Globus pallidus (tissue), 1 donor: ENCODE measurements around the gene PCSK4.
A peak's percentile ranks its signal among the peaks of the same experiment; 100 is the strongest.

Source experiments
- DNase-seq: peaks from one replicate; pipeline ENCODE4 v3.0.0-alpha.2; 2015; ENCODE audit warnings: low spot score

Gene PCSK4

DNA sequence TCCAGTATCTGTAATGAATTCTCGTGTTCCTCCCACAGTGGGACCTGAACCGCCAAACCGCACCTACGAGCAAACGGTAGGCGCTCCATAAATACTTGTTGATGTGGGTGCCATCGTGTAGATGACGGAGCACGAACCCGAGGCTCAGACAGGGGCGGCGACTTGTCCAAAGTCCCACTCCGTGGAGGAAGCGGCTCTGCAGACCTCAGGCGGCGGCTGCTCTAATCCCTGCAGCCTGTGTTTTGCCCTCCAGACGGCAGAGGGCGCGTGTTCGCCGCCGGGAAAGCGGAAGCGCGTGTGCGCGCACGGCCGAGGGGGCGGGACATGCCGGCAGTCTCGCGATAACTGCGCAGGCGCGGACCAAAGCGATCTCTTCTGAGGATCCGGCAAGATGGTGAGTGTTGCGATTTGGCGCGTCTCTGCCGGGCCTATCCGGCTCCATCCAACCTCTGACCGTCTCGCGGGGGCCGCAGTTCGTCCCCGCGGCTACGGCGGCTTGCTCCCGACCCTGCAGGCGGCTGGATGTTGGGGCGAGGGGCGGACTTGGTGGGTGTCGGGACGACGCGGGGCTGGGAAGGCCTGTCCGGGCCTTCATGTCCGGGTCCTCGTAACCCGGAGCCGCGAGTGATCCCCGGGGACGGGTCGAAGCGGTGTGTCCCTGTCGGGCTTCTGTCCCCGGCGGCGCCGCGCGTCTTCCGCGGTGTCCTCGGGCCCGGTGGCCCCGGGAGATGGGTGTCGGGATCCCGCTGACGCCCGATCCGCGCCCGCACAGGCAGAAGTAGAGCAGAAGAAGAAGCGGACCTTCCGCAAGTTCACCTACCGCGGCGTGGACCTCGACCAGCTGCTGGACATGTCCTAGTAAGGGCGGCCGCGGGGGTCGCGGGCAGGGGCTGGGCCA lies 51.9 kb downstream of the PCSK4 start, which contains the start of gene RPS15:
Gene RPS15, plus strand, starts transcription at position 362 of the 898 bp plus-strand sequence. Its CDS starts 30 bp downstream, at position 392.
- DNase-seq, result peak; percentile 92

DNA sequence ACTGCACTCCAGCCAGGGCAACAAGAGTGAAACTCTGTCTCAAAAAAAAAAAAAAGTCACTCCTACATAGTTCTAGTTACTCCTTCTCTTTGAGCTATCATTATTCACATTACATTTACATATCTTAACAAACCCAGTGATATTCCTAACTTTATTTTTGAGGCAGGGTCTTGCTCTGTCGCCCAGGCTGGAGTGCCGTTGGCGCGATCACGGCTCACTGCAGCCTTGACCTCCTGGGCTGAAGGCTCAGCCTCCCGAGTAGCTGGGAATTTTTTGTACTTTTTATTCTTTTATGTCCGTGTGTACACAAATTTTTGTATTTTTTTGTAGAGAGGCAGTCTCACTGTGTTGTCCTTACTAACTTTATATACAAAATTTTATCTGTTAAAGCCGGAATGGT lies 52.5 kb downstream of the PCSK4 start:
- no peak for DNase-seq

DNA sequence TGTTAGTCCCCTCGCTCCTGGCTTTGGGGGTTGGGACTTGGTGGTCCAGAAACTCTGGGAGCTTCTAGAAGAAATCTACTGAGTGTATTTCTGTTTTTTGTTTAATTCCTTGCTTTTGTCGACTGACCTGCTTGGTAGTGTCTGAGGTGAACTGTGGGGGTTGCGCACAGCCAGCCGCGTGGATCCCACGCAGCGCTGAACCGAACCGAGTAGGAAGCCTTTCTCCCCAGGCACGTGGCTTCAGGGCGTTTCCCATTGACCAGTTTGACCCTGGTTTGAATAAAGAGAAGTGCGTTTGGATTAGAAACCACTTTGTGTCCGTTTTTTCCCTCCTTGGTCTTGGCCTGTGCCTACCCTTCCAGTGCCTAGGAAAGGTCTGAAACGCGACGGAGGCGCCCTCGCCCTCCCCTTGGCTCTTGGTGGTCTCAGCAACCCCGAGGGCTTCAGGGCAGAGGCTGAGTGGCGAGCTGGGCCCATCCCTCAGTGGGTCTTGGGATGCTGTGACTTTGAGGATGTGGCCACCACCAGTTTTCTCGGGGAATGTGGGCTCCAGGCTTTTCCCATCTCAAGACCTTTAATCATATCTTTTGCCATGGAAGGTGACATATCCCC lies 54.7 kb downstream of the PCSK4 start:
- no peak for DNase-seq

DNA sequence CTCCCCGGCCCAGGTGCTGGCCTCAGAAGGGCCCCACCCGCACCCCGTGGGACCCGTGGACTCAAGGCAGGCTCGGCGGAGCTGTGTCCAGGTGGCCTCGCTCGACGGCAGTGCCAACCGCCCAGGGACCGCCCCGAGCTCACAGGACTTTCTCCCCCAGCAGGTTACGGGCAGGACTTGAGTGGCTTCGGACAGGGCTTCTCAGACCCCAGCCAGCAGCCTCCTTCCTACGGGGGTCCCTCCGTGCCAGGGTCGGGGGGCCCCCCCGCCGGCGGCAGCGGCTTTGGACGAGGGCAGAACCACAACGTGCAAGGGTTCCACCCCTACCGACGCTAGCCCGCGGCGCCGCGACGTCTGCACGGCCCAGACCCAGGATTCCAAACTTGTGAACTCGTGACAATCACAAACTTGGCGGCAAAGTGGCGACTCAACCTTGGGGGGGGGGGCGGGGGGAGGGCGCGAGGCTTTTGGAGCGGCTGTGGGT lies 55.5 kb downstream of the PCSK4 start:
- DNase-seq, result no peak

DNA sequence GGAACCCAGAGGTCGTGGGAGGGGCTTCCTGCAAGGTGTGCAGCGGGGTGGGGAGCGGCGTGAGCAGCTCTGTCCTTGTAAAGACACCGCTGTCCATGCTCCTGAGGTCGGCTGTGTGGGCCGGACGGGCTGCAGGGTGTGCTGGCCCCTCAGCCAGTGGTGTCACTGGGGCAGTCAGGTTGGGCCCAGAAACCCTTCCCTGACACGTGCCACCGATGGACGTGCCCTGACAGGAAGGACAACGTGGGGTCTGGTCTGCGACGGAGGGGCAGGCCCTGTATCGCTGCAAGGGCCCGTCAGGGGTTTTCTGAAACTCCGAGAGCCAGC lies 56.1 kb downstream of the PCSK4 start:
- DNase-seq, result no peak

DNA sequence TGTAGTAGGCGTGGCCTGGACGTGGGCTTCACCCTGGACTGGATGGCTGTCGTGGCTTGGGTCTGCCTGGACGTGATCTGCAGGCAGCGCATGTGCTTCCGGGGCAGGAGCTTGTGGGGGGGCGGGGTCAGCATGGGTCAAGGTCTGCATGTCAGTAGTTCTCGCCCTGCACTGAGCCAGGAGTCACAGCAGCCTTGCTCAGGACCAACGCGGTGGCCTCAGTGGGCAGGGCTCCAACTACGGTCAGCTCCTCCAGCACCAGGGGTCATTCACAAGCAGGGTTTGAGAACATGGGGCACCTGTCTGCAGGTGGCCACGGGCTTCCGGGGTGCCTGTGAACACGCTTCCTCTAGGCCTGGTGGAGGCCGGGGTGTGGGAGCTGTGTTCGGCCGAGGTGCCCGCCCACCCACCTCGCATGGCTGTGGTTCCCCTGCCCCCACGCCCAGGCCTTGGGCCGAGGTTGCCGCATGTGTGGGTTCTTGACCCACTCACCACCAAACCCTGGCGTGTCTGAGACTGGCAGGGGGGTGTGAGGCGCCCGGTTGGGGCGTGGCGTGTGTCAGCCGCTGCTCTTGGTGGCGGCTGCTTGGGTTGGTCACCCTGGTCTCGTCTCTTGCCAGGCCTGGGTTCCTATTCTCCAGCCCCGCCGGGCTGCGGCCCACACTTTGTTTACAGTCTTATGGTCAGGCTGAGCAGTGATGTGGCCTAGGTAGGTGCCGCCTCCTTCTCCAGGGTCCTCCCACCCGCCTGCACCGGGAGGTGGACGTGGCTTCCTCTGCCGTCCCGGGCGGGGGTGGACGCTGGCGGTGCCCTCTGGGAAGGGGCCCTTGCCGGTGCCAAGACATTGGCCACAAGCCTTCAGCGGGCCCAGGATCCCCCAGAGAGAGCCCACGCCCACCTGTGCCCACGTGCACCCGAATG lies 56.8 kb downstream of the PCSK4 start:
- DNase-seq, result no peak

DNA sequence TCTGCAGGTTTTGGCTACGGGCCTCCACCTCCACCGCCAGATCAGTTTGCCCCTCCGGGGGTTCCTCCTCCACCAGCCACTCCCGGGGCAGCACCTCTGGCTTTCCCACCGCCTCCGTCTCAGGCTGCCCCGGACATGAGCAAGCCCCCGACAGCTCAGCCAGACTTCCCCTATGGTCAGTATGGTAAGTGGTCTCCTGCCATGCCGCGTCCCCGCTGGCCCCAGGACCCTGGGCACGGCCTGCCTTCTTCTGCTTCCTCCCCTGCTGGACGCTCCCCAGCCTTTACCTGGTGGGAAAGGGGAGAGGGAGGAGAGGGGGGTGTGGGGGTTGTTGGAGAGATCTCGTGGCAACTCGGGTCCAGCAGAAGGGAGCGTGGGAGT lies 57.7 kb downstream of the PCSK4 start:
- DNase-seq, result no peak

DNA sequence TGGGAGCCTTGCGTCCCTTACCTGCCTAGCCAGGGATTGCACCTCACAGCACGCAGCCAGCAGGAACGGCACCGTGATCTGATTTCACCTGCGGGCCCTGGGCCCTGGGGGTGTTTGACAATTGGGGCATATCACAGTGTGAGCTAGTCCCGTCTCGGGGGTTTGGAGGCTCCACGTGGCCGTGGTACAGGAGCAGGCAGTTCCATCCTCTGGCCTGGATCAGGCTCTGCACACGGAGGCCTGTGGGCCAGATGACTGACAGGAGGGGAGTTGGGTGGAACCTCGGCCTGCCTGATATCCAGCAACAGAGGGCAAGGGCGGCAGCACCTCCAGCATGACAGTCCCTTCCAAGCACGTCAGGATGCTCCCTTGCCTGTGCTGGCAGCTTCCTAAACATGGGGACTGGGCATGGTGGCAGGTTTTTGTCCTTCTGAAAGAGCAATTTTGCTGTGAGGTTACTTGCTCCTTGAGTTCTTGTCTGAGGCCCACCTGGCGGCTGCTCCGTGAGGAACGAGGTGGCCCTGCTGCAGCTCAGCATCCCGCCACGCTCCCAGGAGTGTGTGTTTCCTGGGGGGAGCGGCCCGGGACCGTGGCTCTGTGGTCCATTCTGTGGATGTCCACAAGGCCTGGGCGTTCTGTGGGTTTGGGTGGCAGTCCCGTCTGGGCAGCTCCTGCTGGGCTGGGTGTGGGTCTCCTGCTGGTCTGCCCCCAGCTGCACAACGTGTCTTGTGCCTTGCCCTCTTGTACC lies 58.2 kb downstream of the PCSK4 start:
- DNase-seq, result no peak
